ENCODE data around the gene DENND1A. TPM values are rescaled to one million over a fixed set of nuclear protein-coding genes. Genes with fewer than 3 reads are reported as not detected.

The DENND1A gene
- total and polyA plus RNA-seq, 12 donors, result 7.3 to 36.7 (median 19.6) TPM

DNA sequence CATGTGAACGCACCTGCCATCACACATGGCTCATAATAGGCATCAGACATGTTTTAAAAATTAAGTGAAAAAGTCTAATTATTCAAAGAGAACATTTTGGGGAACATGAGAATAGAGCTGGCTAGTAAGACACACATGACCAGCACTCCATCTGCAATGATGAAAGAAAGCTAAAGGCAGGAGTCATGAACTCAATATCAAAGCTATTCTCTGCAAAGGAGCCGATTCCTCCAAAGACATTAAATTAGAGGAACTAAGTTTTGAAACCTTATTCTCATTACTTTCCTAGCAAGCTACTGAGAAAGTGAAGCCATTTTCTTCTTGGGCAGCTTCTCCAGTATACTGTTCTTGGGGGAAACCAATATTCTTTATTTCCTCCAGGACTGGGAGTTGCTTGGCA is 401.9 kb downstream of the DENND1A start:
- no peak for DNase-seq
- Histone ChIP-seq H3K36me3 (replicated peaks in 1 of 2) (no peaks in the 10 kb centered on the region), H3K27me3 (no peaks in the 10 kb centered on the region), H3K4me1 (replicated peaks in 1 of 2) (no peaks in the 10 kb centered on the region), H3K9me3 (replicated peaks in 1 of 3) (peaks cover 0 to 12% (median 0%) of the 10 kb centered on the region in 3 donors), H3K4me3 (no peak overlapping the region), H3K27ac (no peak overlapping the region)
- TF ChIP-seq, protein P1, sequence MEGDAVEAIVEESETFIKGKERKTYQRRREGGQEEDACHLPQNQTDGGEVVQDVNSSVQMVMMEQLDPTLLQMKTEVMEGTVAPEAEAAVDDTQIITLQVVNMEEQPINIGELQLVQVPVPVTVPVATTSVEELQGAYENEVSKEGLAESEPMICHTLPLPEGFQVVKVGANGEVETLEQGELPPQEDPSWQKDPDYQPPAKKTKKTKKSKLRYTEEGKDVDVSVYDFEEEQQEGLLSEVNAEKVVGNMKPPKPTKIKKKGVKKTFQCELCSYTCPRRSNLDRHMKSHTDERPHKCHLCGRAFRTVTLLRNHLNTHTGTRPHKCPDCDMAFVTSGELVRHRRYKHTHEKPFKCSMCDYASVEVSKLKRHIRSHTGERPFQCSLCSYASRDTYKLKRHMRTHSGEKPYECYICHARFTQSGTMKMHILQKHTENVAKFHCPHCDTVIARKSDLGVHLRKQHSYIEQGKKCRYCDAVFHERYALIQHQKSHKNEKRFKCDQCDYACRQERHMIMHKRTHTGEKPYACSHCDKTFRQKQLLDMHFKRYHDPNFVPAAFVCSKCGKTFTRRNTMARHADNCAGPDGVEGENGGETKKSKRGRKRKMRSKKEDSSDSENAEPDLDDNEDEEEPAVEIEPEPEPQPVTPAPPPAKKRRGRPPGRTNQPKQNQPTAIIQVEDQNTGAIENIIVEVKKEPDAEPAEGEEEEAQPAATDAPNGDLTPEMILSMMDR (IDR thresholded peaks at IDR 0.05), result no peak
- no peak for TF ChIP-seq POLR2A (IDR thresholded peaks at IDR 0.05)
- intact Hi-C loops (cut with DNase I), result no loop called here
- 88 to 90% (median 89%) methylated on average over 2 of the region's 2 CpGs for WGBS, 4 donors

DNA sequence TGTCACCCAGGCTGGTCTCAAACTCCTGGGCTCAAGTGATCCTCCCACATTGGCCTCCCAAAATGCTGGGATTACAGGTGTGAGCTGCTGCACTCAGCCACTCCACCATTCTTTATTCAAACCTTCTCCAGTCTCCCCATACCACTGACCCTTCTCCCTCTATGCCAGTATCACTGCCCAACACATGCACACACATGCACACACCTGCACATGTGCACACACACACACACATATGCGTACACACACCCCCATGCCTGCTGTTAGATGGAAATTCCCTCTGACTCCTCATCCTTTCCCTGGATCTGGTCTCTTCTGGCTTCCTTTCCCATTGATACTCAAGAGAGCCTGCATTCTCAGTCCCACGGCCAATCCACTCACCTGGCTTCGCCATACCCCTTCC is 404.0 kb downstream of the DENND1A start:
- TF ChIP-seq, protein P1 (IDR thresholded peaks at IDR 0.05), result no peak
- no peak for TF ChIP-seq POLR2A (IDR thresholded peaks at IDR 0.05)
- 97 to 100% (median 98%) methylated on average over 3 of the region's 3 CpGs for WGBS, 4 donors
- DNase-seq, result no peak
- no peaks in the 10 kb centered on the region for H3K4me1 ChIP-seq (replicated peaks in 1 of 2)
- no peaks in the 10 kb centered on the region for H3K27me3 ChIP-seq
- H3K36me3 ChIP-seq (replicated peaks in 1 of 2), result no peaks in the 10 kb centered on the region
- intact Hi-C loops (cut with DNase I), result no loop called here
- H3K4me3 ChIP-seq, result no peak overlapping the region
- peaks cover 0 to 12% (median 0%) of the 10 kb centered on the region in 3 donors for H3K9me3 ChIP-seq (replicated peaks in 1 of 3)
- H3K27ac ChIP-seq, result no peak overlapping the region

DNA sequence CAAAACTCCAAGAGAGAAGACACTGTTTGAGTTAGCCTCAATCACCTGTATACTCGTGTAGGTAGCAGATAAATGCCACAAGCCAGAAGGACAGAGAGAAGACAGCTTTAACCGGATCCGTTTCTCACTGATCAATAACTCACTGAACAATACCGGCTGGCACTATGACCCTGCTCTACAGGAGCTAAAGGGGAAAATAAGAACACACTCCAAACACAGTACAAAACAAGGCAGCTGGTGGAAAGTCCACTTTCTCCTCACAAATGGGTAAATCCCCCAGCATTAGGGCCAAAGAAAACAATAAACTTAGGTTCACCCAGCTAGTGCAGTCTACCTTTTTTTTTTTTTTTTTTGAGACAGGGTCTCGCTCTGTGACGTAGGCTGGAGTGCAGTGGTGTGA is 404.5 kb downstream of the DENND1A start:
- H3K27ac ChIP-seq, result no peak overlapping the region
- intact Hi-C loops (cut with DNase I), result no loop called here
- H3K4me3 ChIP-seq, result no peak overlapping the region
- no peaks in the 10 kb centered on the region for H3K27me3 ChIP-seq
- H3K9me3 ChIP-seq (replicated peaks in 1 of 3), result peaks cover 0 to 6% (median 0%) of the 10 kb centered on the region in 3 donors
- DNase-seq, result no peak
- H3K4me1 ChIP-seq (replicated peaks in 1 of 2), result no peaks in the 10 kb centered on the region
- H3K36me3 ChIP-seq (replicated peaks in 1 of 2), result no peaks in the 10 kb centered on the region
- TF ChIP-seq, protein P1 (IDR thresholded peaks at IDR 0.05), result no peak
- no peak for TF ChIP-seq POLR2A (IDR thresholded peaks at IDR 0.05)
- WGBS, 4 donors, result 90 to 98% (median 95%) methylated on average over 6 of the region's 6 CpGs

DNA sequence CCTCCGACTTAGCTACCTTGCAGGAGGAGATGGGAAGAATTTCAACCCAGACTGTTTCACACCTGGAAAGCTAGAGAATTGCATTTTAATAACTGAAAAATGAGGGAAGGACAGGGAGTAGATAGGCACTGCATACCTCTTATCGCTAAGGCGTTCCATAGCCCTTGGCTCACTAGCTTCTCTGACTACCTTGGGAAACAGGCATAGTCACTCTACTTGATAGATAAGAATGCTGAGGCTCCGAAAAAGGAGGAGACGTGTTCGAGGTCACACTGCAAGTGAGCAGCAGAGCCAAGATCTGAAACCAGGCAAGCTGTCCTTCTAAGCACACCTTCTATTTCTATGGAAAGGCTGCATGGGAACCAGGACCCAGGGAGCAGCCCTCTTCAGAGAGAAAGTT is 405.1 kb downstream of the DENND1A start:
- TF ChIP-seq POLR2A (IDR thresholded peaks at IDR 0.05), result no peak
- TF ChIP-seq, protein P1 (IDR thresholded peaks at IDR 0.05), result no peak
- Histone ChIP-seq H3K27ac (no peak overlapping the region), H3K36me3 (replicated peaks in 1 of 2) (no peaks in the 10 kb centered on the region), H3K4me3 (no peak overlapping the region), H3K4me1 (replicated peaks in 1 of 2) (no peaks in the 10 kb centered on the region), H3K27me3 (no peaks in the 10 kb centered on the region), H3K9me3 (replicated peaks in 1 of 3) (peaks cover 0 to under 1% (median 0%) of the 10 kb centered on the region in 3 donors)
- WGBS, 4 donors, result 66 to 71% (median 69%) methylated on average over 6 of the region's 6 CpGs
- DNase-seq, result peak in 1 of 7 donors; percentile 42
- intact Hi-C loops (cut with DNase I), result no loop called here

Data from adrenal gland (tissue), 12 donors.